OCI-LY7 (cell line): ENCODE data around the gene N4BP2. TPM values are rescaled to one million over a fixed set of nuclear protein-coding genes. Genes with fewer than 3 reads are reported as not detected.

Source experiments
- BruUV-seq: library from RNA; stranded (reverse); fragments of 400-500 nt; replicated peaks from 2 replicates; lab custom pipeline; 2021; lab: Mats Ljungman, UMichigan
- CTCF ChIA-PET: fragments of 300-600 bp; sonication (Branson Sonifier 250); formaldehyde crosslinking; loops from one replicate; lab custom pipeline; 2022; ENCODE audit warnings: antibody characterized with exemption; ENCODE audit not compliant: unreplicated experiment; lab: Charles Lee
- POLR2A ChIA-PET: fragments of 300-600 bp; sonication (Branson Sonifier 250); formaldehyde crosslinking; loops from one replicate; lab custom pipeline; 2022; ENCODE audit warnings: antibody characterized with exemption; lab: Charles Lee
- DNase-seq: peaks from one replicate; pipeline ENCODE4 v3.0.0-alpha.2; 2015; ENCODE audit warnings: low spot score
- H2AFZ ChIP-seq: fragments of 200-600 bp; sonication (generic), shearing (Covaris generic); 2 replicates; pipeline ENCODE4 v1.6.1; 2014; ENCODE audit warnings: mild to moderate bottlenecking, antibody characterized with exemption, low read length, moderate library complexity
- H3K27ac ChIP-seq: fragments of 200-600 bp; sonication (generic); 2 replicates; pipeline ENCODE4 v1.5.1; 2014; ENCODE audit warnings: mixed run types, low read depth, mild to moderate bottlenecking, moderate library complexity, low read length, inconsistent platforms; ENCODE audit not compliant: poor library complexity, severe bottlenecking
- H3K36me3 ChIP-seq: fragments of 200-600 bp; sonication (generic); 2 replicates; pipeline ENCODE4 v1.6.1; 2014; ENCODE audit warnings: mild to moderate bottlenecking, antibody characterized with exemption, low read length, moderate library complexity, mixed read lengths; ENCODE audit not compliant: insufficient read depth
- H3K4me1 ChIP-seq: fragments of 200-600 bp; sonication (generic); 2 replicates; pipeline ENCODE4 v1.5.1; 2014; ENCODE audit warnings: mild to moderate bottlenecking, low read length; ENCODE audit not compliant: insufficient read depth, poor library complexity, severe bottlenecking
- H3K4me2 ChIP-seq: fragments of 200-600 bp; sonication (generic); 2 replicates; pipeline ENCODE4 v1.6.1; 2014; ENCODE audit warnings: mild to moderate bottlenecking, low read length
- H3K4me3 ChIP-seq: fragments of 200-600 bp; sonication (generic); 2 replicates; pipeline ENCODE4 v1.5.1; 2014; ENCODE audit warnings: mild to moderate bottlenecking, low read depth, low read length; ENCODE audit not compliant: poor library complexity, severe bottlenecking
- H3K79me2 ChIP-seq: fragments of 200-600 bp; sonication (generic); 2 replicates; pipeline ENCODE4 v1.6.1; 2016; ENCODE audit warnings: low read depth, mild to moderate bottlenecking, low read length, moderate library complexity, mixed read lengths; ENCODE audit not compliant: insufficient read depth
- H3K9me2 ChIP-seq: fragments of 200-600 bp; sonication (generic); 2 replicates; pipeline ENCODE4 v1.6.1; 2016; ENCODE audit warnings: mild to moderate bottlenecking, low read length, mixed read lengths; ENCODE audit not compliant: insufficient read depth
- H3K9me3 ChIP-seq: fragments of 200-600 bp; sonication (generic); 2 replicates; pipeline ENCODE4 v1.6.1; 2014; ENCODE audit warnings: mild to moderate bottlenecking, mixed run types, low read length, mixed read lengths
- H4K20me1 ChIP-seq: fragments of 200-600 bp; sonication (generic); 2 replicates; pipeline ENCODE4 v1.6.1; 2014; ENCODE audit warnings: mild to moderate bottlenecking, antibody characterized with exemption, low read length, moderate library complexity, mixed read lengths; ENCODE audit not compliant: insufficient read depth
- CTCF ChIP-seq: fragments of 200-600 bp; sonication (generic); conservative IDR thresholded peaks from 2 replicates; pipeline ENCODE4 v1.5.1; 2014; ENCODE audit warnings: mild to moderate bottlenecking, antibody characterized with exemption, low read length, moderate library complexity, mixed read lengths
- EZH2phosphoT487 ChIP-seq: fragments of 200-600 bp; sonication (generic); IDR thresholded peaks from 2 replicates; pipeline ENCODE4 v1.6.1; 2018; ENCODE audit warnings: low read depth, borderline replicate concordance, mild to moderate bottlenecking, mixed run types, antibody characterized with exemption, low read length, moderate library complexity, mixed read lengths
- intact Hi-C: fragments of 100-400 bp; cut with micrococcal nuclease; formaldehyde crosslinking; loops from one replicate; pipeline ENCODE4 v1.10.0; 2022; ENCODE audit not compliant: unreplicated experiment
- total RNA-seq, 2 experiments: library from RNA; depleted of rRNA in 1 of 2; stranded (reverse); fragments of >200 nt in 1 of 2; shearing (Covaris generic) in 1 of 2; gene quantifications; 2 replicates each; pipeline ENCODE4 v1.2.3, GENCODE V29; 2014 to 2022

N4BP2 gene
- total RNA-seq, 2 experiments from 2014 or later, result 11.4 to 17.8 TPM

- peaks cover 51% of the 10 kb centered on the region for H3K4me1 ChIP-seq
- no peaks in the 10 kb centered on the region for H3K9me2 ChIP-seq
- DNase-seq, result peak; percentile 83
- ChIA-PET POLR2A (interaction anchor here (0.5 to 17.3 kb wide), 10 partner anchors 9 to 1173 kb away, joined by 4 to 212 read pairs (median 7); no protein-coding TSS in a partner anchor), CTCF (interaction anchor here (0.9 kb wide), 1 partner anchor 107 kb away, joined by 3 read pairs; no protein-coding TSS in a partner anchor)
- peak overlapping the region; percentile 79 for H3K4me3 ChIP-seq
- peaks cover 27% of the 10 kb centered on the region for H4K20me1 ChIP-seq
- intact Hi-C loops, result loop anchor here (1.0 to 10.0 kb wide), 7 partner anchors 101 to 1173 kb away; no protein-coding TSS in a partner anchor
- H3K36me3 ChIP-seq, result peaks cover 62% of the 10 kb centered on the region
- peak overlapping the region; percentile 84 for H3K4me2 ChIP-seq
- no peaks in the 10 kb centered on the region for H3K9me3 ChIP-seq
- TF ChIP-seq EZH2phosphoT487, result no peak
- TF ChIP-seq CTCF, result no peak
- H3K79me2 ChIP-seq, result peaks cover 97% of the 10 kb centered on the region
- H3K27ac ChIP-seq, result peak overlapping the region; percentile 93
- H2AFZ ChIP-seq, result no peak overlapping the region; the same call in 1 of the 2 replicates
- TSS peak; percentile 85 for BruUV-seq
Measured at GRCh38 chr4:40199999-40200874, 143.6 kb downstream of the N4BP2 start.

- Histone ChIP-seq H3K4me3 (peak overlapping the region; percentile 79), H3K79me2 (peaks cover 99% of the 10 kb centered on the region), H3K27ac (peak overlapping the region; percentile 93), H2AFZ (no peak overlapping the region; the same call in 1 of the 2 replicates), H4K20me1 (peaks cover 27% of the 10 kb centered on the region), H3K9me3 (no peaks in the 10 kb centered on the region), H3K36me3 (peaks cover 65% of the 10 kb centered on the region), H3K4me1 (peaks cover 51% of the 10 kb centered on the region), H3K4me2 (peak overlapping the region; percentile 84), H3K9me2 (no peaks in the 10 kb centered on the region)
- no TSS peak for BruUV-seq
- intact Hi-C loops, result loop anchor here (5.0 kb wide), 1 partner anchor 849 kb away; no protein-coding TSS in a partner anchor
- TF ChIP-seq EZH2phosphoT487, result no peak
- ChIA-PET POLR2A (interaction anchor here (0.6 to 17.3 kb wide), 8 partner anchors 8 to 1173 kb away, joined by 4 to 212 read pairs (median 8); no protein-coding TSS in a partner anchor), CTCF (no interaction called here)
- DNase-seq, result peak; percentile 75
Measured at GRCh38 chr4:40200875-40201801, 144.5 kb downstream of the N4BP2 start.
